GM19372 (cell line): ENCODE results near the gene CRNKL1.
"Not testable (repeated sequence)": the region's sequence is repeated elsewhere in the genome, so short reads cannot be mapped to it uniquely, and the experiment has no call there.

Experiments
- ATAC-seq: cut with Tn5 transposase; IDR thresholded peaks from one replicate; pipeline ENCODE4 v1.9.1; 2021; ENCODE audit warnings: mild to moderate bottlenecking, low read depth, moderate library complexity; ENCODE audit not compliant: unreplicated experiment

CRNKL1 gene

GRCh38 chr20:20010639-20011500 is 41.4 kb downstream of the CRNKL1 start:
- ATAC-seq, result no peak

GRCh38 chr20:20009784-20010253 is 42.4 kb downstream of the CRNKL1 start:
- ATAC-seq, result no peak

- no peak for ATAC-seq
Observed at GRCh38 chr20:20005342-20005741, 46.9 kb downstream of the CRNKL1 start.

GRCh38 chr20:20003955-20004322 is 48.3 kb downstream of the CRNKL1 start:
- not testable (repeated sequence) for ATAC-seq

GRCh38 chr20:20003031-20003954 is 49.0 kb downstream of the CRNKL1 start:
- ATAC-seq, result no peak

GRCh38 chr20:20002101-20002998 is 49.9 kb downstream of the CRNKL1 start:
- ATAC-seq, result no peak

GRCh38 chr20:20000211-20000968 is 51.9 kb downstream of the CRNKL1 start:
- ATAC-seq, result no peak

- no peak for ATAC-seq
Observed at GRCh38 chr20:19998990-19999705, 53.1 kb downstream of the CRNKL1 start.

GRCh38 chr20:19996917-19997316 is 55.3 kb downstream of the CRNKL1 start:
- ATAC-seq, result no peak

GRCh38 chr20:19996222-19996621 is 56.0 kb downstream of the CRNKL1 start:
- no peak for ATAC-seq

GRCh38 chr20:19995220-19995863 is 56.9 kb downstream of the CRNKL1 start:
- ATAC-seq, result no peak

GRCh38 chr20:19993958-19994669 is 58.2 kb downstream of the CRNKL1 start:
- ATAC-seq, result no peak

GRCh38 chr20:19992996-19993908 is 59.0 kb downstream of the CRNKL1 start:
- no peak for ATAC-seq

GRCh38 chr20:19991854-19992253 is 60.4 kb downstream of the CRNKL1 start:
- ATAC-seq, result no peak

GRCh38 chr20:19991308-19991707 is 61.0 kb downstream of the CRNKL1 start:
- ATAC-seq, result no peak

GRCh38 chr20:19990850-19991249 is 61.4 kb downstream of the CRNKL1 start:
- ATAC-seq, result no peak

GRCh38 chr20:19987046-19987445 is 65.2 kb downstream of the CRNKL1 start:
- no peak for ATAC-seq
